SJCRH30 (cell line): ENCODE results near the gene LRWD1. TPM values are rescaled to one million over a fixed set of nuclear protein-coding genes. Genes with fewer than 3 reads are reported as not detected.
A peak's percentile ranks its signal among the peaks of the same experiment; 100 is the strongest.
"Not testable (repeated sequence)": the region's sequence is repeated elsewhere in the genome, so short reads cannot be mapped to it uniquely, and the experiment has no call there.

Source experiments
- DNase-seq, 2 experiments: peaks; one replicate each; pipeline ENCODE4 v3.0.0-alpha.2; 2015 to 2020
- H3K27ac ChIP-seq: fragments of 250-450 bp; sonication (Bioruptor Pico); 2 replicates; pipeline ENCODE4 v1.5.1; 2020; ENCODE audit warnings: mild to moderate bottlenecking, moderate library complexity
- H3K27me3 ChIP-seq: fragments of 250-450 bp; sonication (Bioruptor Pico); 2 replicates; pipeline ENCODE4 v1.5.1; 2020; ENCODE audit warnings: mild to moderate bottlenecking, moderate library complexity
- H3K36me3 ChIP-seq: fragments of 250-450 bp; sonication (Bioruptor Pico); 2 replicates; pipeline ENCODE4 v1.5.1; 2020; ENCODE audit warnings: mild to moderate bottlenecking, moderate library complexity
- H3K4me1 ChIP-seq: fragments of 250-450 bp; sonication (Bioruptor Pico); 2 replicates; pipeline ENCODE4 v1.5.1; 2020; ENCODE audit warnings: mild to moderate bottlenecking, moderate library complexity
- H3K4me3 ChIP-seq: fragments of 250-450 bp; sonication (Bioruptor Pico); 2 replicates; pipeline ENCODE4 v1.5.1; 2020; ENCODE audit warnings: mild to moderate bottlenecking, moderate library complexity
- H3K9me3 ChIP-seq: fragments of 250-450 bp; sonication (Bioruptor Pico); replicated peaks from 2 replicates; pipeline ENCODE4 v1.5.1; 2020; ENCODE audit warnings: mild to moderate bottlenecking, moderate library complexity
- total RNA-seq: library from RNA; depleted of rRNA; stranded (reverse); fragments of >200 nt; shearing (Covaris generic); gene quantifications from 2 replicates; pipeline ENCODE4 v1.2.3, GENCODE V29; 2014; rRNA removed

The LRWD1 gene
- total RNA-seq, 1 experiment from 2014 or later: 26.1 TPM

DNA sequence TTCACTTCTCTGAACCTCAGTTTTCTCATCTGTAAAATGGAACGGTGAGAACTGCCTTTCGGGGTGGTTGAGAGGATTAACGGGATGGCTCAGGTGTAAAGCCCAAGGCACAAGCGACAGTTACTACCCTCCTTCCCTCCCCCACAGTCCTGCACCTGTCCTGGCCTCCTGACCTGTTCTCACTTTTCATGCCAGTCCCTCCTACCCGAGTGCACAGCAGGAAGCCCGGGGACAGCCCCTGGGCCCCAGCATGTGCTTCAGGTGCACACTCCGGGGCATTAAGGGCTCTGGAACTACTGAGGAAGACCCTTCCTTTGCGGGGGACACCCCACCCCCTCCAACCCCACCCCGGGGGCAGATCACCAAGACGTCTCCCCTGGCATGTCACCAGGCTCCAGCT lies 52.2 kb downstream of the LRWD1 start:
- not testable (repeated sequence) for H3K4me3 ChIP-seq, H3K27ac ChIP-seq, DNase-seq, H3K27me3 ChIP-seq, H3K4me1 ChIP-seq, H3K36me3 ChIP-seq, H3K9me3 ChIP-seq

DNA sequence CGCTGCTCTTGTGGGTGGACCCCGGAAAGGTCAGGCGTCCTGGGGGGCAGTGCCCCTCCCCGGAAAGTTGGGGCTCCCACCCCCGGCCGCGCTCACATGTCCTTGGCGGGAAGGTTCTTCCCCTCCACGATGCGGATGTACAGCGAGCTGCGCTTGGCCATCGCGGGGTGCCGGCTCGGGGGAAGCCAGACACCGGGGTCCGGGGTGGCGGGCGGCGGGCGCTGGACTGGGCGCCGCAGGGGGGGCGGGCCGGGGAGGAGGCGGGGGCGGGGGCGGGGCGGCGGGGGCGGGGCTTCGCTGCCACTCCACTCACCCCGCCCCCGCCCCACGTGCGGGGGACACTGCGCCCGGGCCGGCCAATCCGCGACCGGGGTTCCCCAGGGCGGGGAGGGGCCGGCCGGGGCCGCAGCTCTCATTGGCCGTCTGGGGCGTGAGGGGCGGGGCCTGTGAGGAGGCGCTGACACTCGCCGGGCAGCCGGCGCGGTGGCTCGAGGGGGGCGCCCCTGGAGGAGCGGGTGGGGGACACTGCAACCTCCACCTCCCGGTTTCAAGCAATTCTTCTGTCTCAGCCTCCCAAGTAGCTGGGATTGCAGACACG lies 52.9 kb downstream of the LRWD1 start, which contains the start of gene RASA4B:
TSS of gene RASA4B (minus strand) at position 228 of the 598 bp plus-strand sequence. CDS start at position 161, 67 bp downstream.
- not testable (repeated sequence) for H3K9me3 ChIP-seq, H3K36me3 ChIP-seq, H3K4me1 ChIP-seq, H3K27ac ChIP-seq, H3K27me3 ChIP-seq, H3K4me3 ChIP-seq
- DNase-seq: peak; percentile 11 to 42

DNA sequence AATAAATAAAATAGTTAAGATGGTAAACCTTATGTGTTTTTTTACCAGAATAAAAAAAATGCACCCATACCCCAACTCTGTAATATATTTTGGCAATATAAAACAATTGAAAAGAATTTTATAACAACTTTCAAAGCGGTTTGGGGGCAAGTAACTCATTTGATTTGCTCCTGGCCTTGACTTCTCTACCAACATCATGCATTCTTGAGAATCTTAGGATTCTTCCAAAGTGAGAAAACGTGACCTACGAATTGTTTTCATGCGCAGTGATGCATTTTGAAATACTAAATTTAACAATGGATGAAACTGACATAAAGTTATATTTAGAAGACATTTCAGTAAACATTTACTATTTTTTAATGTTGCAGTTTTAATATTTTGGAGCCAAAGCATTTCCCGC lies 56.0 kb downstream of the LRWD1 start:
- H3K27me3 ChIP-seq, H3K4me1 ChIP-seq, H3K4me3 ChIP-seq, H3K27ac ChIP-seq, H3K36me3 ChIP-seq, DNase-seq, H3K9me3 ChIP-seq: not testable (repeated sequence)

Other genes starting within 250 kb of the LRWD1 start
- gene SH2B2, start 178.1 kb upstream of the LRWD1 start, total RNA-seq: 12.3 and 13.4 TPM in 2 replicates
- gene SPDYE6, start 108.5 kb upstream of the LRWD1 start, total RNA-seq: not detected in 2 replicates
- 20.0 and 24.4 TPM in 2 replicates for gene PRKRIP1, start 68.6 kb upstream of the LRWD1 start, total RNA-seq
- gene ORAI2, start 31.4 kb upstream of the LRWD1 start, total RNA-seq: 24.6 and 25.6 TPM in 2 replicates
- 16.2 and 21.1 TPM in 2 replicates for gene ALKBH4, start 121 bp upstream of the LRWD1 start, total RNA-seq
- 70.1 and 73.2 TPM in 2 replicates for gene POLR2J, start 13.9 kb downstream of the LRWD1 start, total RNA-seq
- gene RASA4B, start 52.8 kb downstream of the LRWD1 start, total RNA-seq: 1.5 and 2.5 TPM in 2 replicates
- gene UPK3BL2, start 78.7 kb downstream of the LRWD1 start, total RNA-seq: 2.8 and 3.7 TPM in 2 replicates
- 0.10 TPM in 1 of 2 replicates, not detected in the other for gene SPDYE2, start 86.2 kb downstream of the LRWD1 start, total RNA-seq
- 21.5 and 27.3 TPM in 2 replicates for gene POLR2J3, start 107.6 kb downstream of the LRWD1 start, total RNA-seq
- 3.1 and 5.3 TPM in 2 replicates for gene RASA4, start 151.8 kb downstream of the LRWD1 start, total RNA-seq
- 14.8 and 23.6 TPM in 2 replicates for gene UPK3BL1, start 177.8 kb downstream of the LRWD1 start, total RNA-seq
- not detected in 2 replicates for gene SPDYE2B, start 185.3 kb downstream of the LRWD1 start, total RNA-seq
- 1.0 and 1.6 TPM in 2 replicates for gene POLR2J2, start 206.7 kb downstream of the LRWD1 start, total RNA-seq